HG03460 (cell line): Measurements from ENCODE around the gene RXRA.

Experiments used
- ATAC-seq: cut with Tn5 transposase; IDR thresholded peaks from one replicate; pipeline ENCODE4 v1.9.1; 2021; ENCODE audit not compliant: unreplicated experiment

RXRA gene

DNA sequence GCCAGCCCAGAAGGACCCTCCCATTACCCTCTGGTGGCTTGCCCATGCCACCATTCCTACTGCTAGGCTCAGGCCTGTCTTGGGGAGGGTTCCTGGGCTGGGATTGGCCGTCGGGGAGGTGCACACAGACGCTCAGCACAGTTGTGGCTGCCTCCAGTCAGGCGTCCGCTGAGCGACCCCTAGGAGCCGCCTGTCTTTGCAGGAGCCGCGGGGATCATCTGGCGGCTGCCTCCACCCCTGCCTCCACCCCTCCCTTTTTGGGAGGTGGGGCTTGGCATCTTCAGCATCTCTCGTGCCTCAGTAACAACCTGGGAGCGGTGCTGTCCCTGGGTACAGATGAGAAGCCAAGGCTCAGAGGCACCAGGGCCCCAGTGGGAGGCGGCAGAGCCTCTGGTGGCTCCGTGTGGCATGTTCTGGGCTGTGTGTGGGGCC is 39.6 kb downstream of the RXRA start:
- no peak for ATAC-seq

DNA sequence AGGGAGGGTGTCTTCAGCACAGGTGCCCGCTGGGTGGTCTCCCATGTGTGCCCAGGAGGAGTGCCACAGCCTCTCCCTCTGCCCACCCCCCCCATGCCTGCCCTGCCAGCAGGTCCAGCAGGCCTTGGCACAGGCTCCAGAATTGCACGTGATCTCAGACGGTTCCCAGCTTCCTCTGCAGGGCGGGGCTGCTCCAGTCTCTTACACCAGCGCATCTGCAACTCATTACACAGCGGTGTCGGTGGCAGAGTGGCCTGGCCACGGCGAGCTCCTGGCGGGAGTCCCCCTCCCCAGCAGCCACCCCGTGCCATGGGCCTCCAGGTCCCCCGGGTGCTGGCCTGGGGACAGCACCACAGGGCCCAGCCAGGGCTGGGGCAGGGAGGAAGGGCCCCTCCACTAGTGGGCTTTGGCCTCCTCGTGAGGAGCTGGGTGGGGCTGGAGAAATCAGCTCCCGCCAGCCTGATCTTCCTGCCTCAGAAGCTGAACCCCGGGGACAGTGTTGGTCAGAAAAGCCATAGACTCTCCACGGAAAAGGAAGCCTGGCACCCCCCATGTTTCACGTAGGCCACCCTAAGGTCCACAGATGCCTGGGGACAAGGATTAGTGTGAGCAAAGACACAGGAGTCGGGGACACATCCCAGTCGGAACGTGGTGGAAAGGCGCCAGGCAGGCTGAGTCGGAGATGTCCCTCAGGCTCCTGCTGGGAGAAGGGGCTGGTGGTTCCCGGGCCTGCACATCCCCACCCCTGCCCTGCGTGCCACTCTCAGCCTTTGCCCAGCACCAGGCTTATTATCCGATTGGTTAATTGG is 40.2 kb downstream of the RXRA start:
- ATAC-seq, result no peak

DNA sequence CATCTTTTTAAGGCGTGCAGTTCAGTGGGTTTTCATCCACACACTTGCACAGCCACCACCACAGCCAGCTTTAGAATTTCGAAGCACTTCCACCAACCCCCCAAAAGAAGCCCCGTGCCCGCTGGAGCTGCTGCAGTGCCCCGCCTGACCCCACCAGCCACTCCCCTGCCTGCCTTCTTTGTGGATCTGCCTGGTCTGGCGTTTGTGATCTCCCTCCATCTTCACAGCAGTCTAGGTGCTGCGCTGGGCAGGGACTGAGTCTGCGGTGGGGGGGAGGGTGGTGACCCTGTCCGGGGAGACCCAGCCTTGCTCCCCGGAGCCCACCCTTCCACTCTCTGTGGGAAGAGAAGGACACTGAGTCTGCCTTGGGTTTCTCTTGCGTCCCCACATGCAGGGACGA is 40.8 kb downstream of the RXRA start:
- ATAC-seq, result no peak

DNA sequence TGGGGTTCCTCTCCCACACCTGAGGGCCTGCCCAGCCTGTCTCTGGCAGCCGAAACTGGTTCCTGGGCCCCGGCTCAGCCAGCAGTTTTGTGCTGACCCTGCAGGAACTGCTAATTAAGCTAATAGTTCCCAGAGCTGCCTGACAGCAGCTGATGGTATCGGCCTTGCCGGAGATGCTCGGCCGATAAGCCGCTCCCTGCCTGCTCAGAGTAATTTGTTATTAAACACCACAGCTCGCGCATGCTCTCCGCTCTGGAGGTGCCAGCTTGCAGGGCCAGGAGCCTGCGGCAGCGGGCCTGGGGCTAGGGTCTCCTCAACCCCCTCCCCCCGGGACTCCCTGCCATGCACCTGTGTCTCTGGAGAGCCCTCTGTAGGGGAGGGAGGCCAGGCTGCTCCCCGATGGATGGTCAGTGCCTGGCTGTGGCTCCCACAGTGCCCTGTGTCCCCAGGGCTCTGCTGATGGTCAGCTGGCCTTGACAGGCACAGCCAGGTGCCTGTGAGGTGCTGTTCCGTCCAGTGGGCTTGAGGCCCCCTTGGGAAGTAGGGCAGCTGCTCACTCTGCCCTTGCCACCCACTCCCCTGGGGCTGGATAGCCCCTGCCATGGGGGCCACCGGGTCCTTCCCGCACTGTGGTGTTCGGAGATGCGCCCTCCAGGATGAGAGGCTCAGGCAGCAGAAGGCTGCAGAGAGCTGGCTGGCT is 41.7 kb downstream of the RXRA start:
- ATAC-seq, result no peak

DNA sequence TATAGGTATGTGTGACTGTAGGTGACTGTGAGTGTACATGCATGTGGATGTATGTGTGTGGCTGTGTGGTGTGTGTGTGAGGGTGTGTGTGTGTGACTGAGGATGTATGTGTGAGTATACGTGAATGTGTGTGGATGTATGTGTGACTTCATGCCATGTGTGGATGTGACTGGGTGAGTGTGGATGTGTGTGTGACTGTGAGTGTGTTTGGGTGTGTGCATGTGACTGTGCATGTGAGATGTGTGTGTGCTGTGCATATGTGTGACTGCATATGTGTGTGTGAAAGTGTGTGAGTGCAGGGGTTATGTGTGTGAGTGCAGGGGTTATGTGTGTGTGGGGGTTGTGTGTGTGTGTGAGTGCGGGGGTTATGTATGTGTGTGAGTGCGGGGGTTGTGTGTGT is 42.3 kb downstream of the RXRA start:
- ATAC-seq, result no peak

DNA sequence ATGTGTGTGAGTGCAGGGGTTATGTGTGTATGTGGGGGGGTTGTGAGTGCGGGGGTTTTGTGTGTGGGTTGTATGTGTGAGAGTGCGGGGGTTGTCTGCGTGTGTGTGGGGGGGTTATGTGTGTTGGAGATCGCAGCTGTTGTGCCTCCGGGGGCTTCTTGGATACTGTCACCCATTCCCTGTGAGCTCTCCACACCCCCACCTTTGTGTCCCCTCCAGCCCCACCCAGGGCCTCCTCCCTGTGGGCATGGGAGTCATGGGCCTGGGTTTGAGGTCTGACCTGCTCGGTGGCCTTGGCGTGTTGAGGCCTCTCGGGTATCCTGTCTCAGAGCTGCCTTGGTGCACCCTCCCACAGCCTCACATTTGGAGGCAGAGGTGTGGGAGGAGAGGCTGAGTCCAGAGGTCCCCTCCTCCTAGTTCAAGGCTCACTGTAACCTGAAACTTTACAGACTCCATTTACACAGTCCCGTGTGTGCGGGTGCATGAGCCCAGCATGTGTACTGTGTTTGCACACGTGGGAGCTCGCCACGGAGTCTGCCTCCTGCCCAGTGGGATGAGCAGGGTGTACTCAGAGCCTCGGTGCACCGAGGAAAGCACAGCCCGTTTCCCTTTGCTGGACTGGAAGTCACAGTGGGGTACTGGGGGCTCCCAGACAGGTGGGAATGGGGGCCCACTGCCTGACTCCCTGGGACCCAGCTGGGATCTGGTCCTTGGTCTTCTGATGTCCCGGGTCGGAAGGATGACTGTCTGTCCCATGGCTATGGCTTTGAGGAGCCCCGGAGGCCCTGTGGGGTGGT is 43.4 kb downstream of the RXRA start:
- ATAC-seq, result no peak

DNA sequence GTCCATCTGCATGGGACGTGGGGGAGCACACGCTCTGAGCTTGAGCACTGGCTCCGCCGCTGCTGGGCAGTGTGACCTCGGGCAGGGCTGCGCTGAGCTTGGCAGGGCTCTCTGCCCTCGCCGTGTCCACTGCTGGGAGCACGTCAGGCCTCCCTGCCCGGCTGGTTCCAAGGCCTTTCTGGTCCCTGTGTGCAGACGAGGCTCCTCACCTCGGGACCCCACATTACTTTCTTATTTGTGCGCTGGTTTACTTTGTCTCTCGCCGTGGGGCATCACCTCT is 43.9 kb downstream of the RXRA start:
- ATAC-seq, result no peak

DNA sequence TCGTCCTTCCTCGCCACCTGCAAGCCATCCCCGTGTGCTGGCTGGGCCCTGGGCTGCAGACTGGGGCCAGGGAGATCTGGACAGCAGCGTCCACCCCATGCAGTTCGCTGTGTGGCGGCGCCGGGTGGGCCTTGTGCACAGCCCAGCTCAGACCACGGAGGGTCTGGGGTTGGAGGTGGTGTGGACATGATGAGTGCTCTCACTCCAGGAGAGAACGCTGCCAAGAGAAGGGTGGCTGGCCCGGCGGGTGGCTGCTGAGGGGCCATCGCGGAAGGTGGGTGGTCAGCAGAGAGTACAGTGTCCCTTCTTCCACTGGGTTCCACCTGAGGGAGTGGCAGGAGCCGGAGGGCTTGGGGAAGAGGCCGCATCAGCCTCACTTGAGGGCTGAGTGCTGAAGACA is 44.4 kb downstream of the RXRA start:
- ATAC-seq, result no peak

DNA sequence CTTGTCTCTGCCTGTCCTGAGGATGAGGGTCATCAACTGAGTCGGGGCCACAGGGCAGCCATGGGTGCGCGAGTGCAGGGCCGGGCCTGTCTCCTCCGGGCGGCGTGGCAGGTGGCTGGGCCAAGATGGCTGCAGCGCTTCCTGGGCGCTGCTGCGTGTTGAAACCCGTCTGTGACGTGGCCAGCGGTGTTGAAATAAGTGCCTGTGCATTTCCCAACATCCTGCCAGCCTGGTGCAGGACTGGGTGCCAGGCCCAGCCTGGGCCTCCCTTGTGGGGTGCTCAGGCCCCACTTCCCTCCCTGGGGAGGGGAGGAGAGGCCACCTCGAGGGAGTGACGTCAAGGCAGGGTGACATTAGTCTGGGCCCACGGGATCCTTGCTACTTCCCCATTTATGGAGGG is 45.5 kb downstream of the RXRA start:
- ATAC-seq, result no peak

DNA sequence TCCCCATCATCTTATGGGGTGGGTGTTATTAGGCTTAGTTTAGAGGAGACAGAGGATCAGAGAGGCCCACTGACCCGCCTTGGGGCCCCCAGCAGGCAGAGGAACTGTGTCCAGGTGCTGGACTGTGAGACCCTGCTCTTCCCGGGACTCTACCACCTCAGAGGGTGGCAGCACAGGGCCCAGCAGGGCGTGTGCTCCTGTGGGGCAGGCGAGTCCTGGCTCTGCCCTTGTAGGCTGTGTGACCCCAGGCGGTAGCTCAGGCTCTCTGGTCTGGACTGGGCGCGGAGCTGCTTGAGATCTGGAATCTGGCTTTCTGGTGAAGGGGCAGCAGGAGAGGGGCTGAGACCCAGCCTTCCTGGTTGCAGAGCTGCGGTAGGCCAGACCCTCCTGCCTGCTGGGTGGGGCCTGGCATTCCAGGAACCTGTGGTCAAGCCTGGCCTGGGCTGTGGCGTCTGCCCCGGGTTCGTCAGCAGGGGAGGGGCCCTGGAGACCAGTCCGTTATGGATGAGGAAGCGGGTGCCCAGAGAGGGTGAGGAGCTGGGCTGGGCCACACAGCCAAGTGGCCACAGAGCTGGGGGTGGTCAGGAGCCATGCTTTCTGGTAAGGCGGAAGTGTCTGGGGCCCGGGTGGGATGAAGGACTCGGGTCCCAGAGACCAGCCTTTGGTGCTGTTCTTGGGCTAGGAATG is 46.5 kb downstream of the RXRA start:
- no peak for ATAC-seq

DNA sequence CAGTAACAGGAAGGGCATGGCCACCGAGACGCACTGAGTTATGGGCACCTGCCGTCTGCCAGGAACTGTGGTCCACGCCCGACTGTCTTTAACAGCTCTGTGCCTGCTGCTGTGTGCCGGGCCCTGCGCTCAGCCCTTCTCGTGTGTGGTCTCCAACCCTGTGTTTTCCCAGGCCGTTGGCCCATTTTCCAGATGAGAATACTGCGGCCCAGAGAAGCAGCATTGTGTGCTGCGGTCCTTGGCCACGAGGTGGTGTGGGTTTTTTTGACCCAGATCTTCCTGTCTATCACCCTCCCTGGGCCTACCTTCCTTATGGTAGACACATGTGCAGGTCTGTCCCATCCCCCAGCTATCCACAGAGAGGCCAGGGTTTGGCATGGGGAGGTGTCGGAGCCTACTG is 47.0 kb downstream of the RXRA start:
- ATAC-seq, result no peak

DNA sequence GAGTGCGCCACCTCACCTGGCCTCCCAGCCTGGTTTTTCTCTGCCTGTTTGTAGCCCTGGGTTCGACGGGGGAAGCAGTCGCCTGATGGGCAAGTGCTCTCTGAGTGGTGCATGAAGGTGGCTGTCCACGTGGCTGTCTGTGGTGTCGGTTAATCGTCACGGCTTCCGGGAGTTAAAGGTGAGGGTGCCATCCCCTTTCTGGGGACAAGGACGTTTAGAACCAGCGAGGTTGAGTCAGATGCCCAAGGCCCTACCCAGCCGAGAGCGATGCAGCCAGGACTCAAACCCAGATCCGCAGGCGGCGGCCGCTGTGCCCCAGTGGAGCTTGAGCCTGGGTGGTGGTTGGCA is 47.7 kb downstream of the RXRA start:
- ATAC-seq, result no peak

DNA sequence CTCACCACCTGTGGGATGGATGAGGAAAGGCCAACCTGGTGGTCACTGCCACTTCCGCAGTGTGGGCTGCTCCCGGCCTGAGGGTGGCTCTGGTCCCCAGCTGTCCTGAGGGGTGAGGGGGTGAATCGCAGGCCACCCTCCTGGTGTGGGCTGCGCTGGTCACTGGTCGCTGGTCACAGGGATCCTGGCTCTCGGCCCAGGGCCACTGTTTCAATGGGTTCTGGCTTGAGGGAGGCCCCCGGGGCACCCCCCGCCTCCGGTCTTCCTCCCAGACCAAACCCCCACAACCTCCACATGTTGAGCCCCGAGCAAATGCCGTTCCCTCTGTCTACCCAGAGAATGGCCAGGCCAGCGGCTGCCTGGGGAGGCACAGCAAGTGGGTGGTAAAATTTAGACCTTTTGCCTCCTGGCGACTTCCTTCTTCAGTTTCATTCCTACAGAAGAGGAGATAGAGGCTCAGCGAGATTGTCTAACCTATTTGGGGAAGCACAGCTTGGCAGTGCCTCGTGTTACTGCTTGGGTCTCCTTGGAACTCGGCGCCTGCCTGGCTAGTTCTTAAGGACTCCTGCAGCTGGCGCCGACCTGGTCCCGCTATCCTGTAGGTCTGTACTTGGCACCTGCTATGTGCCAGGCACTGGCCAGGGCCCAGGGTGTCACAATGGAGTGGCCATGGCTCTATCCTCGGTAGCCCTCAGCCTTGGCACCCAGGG is 48.2 kb downstream of the RXRA start:
- no peak for ATAC-seq

DNA sequence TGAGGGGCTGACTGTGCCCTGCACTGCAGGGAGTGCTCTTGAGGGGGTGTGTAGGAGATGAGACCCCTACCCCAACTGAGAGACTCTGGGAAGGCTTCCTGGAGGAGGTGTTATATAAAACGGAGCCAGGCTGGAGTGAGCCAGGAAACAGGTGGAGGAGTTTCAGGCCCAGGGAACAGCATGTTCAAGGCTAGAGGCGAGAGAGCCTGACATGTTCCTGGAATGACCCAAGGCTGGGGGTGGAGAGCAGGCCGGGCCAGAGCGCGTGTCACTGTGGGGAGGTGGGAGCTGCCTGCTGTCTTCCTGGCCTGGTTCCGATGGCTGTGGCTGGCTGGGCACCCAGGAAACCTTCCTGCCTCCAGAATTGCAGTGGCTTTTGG is 48.7 kb downstream of the RXRA start:
- no peak for ATAC-seq

DNA sequence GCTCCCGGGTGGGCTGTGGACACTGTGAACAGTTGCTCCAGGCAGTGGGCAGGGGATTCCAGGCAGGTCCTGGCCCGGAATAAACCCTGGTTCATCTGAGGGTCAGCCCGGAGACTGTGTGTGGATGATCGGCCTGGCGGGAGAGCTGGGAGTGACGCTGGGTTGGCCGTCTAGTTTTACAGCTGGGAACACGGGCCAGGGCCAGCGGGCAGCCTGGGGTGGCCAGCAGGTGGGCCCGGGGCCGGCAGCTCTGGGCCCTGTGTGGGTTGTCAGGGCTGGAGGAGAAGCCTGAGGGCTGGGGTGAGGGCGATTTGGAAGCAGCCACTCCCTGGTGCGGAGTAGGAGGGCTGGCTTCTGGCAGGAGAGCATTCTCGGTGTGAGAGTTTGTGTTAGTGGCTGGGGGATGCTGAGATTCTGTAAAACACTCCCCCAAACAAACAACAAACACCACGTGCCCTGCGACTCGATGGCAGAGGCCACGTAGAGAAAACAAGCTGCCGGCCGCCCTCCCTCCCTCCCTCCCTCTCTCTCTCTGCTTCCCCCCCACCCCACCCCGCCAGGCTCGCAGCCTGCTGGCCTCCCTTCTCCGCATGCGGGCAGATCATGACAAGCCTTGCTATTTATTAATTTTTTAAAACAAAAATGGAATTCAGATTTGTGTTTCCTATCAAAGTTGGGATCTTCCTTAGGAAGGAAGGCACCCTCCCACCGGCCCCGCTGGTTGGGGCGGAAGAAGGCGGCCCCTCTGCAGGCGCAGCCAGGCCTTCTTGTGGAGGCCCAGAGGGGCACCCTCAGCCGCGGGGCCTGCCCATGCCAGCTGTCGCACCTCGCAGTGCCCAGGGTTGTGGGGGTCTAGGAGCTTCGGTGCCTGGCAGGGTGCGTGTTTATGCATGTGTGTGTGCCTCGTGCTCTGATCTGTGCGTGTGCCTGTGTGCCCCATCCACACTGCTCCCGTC is 49.5 kb downstream of the RXRA start:
- ATAC-seq, result no peak

DNA sequence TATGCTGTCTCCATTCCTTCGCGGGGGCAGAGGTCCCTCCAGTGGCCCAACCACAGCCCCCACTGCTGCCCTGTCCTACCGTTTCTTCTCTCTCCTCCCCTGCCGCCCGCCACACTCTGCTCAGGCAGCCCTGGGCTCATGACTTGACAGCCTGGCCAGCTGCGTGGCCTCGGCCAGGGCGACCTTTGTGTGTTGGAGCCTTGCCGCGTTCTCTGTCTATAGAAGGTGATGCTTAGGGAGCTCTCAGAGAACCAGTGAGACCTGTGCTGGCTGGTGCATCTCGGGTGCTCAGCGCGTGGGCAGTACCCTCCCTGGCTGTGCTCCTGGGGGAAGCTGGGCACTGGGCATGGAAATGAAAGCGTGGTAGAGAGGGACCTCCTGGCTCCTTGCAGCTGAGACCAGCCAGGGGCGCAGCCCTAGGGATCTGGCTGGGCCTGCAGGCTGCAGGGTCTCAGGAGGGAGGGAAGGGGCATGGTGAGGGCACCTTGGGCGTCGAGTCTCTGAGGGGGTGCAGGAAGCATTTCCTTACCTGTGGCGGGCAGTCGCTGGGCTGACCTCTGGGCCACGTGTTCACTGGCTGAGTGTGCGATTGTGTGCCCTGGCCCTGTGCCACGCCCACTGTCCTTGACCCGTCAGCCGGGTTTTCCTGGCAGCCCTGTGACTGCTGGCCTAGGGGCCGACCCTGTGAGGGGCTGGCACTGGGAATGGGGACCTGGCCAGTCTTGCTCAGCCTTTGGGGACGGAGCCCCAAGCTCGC is 50.3 kb downstream of the RXRA start:
- ATAC-seq, result no peak

DNA sequence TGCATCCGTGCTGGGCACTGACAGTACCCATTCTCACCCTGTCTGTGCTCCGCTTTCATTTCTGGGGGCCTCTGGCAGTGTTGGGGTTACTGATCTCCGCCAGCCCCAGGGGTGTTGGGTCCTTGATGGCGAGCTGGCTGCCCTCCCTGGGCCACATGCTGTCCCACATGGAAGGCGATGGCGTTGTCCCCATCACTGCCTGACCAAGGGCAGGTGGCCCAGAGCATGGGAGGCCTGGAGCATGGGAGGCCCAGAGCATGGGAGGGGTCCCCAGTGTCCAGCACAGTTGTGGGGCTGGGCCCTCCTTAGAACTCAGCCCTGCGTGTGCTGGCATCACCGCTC is 50.9 kb downstream of the RXRA start:
- ATAC-seq, result no peak

DNA sequence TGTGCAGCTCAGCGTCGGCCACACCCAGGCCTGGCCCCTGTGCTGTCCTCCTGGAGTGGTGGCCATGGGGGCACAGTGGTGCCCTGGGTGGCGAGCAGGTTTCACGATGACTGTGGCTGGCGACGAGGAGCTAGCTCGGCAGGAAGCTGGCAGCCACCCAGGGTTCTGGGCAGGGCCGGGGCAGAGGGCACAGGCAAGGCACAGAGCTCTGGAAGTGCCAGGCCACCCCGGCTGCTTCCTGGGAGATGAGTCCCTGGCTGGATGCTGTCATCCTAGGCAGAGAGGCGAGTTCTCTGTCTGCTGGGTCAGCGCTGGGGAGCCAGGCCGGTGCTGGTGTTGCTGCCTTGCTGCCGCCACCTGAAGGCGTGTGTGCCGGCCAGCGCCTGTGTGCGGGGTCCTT is 51.7 kb downstream of the RXRA start:
- ATAC-seq, result no peak

DNA sequence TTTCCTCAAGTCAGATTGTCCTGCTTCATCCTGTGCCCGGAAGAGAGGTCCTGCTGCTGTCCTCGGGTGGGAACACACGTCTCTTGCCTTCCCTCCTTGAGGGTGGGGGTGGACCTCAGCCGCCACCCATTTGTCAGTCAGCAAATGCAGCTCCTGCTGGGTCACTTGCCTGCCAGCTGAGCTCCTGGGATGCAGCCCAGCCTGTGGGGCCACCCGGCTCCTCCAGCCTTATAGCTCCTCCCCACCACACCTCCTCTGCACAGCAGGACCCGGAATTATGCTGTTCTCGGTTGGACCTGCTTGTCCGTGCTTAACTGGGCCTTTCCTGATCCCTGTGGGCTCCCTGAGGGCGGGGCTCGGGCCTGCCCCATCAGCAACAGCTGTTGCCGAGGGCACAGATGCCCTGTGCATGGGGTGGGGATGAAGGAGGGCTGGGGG is 52.7 kb downstream of the RXRA start:
- no peak for ATAC-seq
